ENCODE results near the gene ZMPSTE24. TPM values are rescaled to one million over a fixed set of nuclear protein-coding genes. Genes with fewer than 3 reads are reported as not detected.

The ZMPSTE24 gene
- polyA plus RNA-seq, 2 of the 4 experiments (the other 2 are of a cell fraction) = 44.3 to 61.3 TPM

DNA sequence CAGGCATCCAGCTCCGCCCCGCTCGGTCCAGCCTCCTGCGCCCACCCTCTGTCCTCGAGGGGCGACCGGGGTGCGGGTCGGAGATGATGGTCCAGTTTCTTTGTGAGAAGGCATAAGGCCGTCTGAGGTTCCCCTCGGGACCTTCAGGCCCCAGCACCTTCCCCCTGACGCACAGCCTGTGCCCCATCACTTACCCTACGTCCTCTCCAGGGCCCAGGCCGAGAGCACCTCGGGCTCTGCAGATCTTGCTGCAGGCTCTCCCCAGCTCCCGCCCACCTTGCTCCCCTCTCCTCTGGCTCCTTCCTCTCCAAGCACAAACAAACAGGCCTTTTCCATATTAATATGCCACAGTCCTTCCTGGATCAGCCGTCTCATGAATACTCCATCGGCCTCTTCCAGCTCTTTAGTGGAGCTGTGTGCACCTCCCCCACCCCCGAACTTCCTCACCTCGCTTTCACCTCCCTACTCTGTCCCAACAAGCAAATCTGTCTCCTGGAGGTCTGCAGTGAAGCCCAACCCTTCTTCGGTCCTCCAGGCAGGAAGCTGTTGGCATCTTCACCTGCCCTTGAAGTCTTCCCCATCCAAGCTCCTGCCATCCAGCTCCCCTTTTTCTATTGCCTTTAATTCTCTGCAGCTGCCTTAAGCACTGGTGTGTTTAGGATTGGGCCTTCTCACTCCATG, 59.5 kb downstream of the ZMPSTE24 start:
- TF ChIP-seq FOSL2 (IDR thresholded peaks at IDR 0.05) (no peak), FOSL2 (CRISPR knock-in tag; IDR thresholded peaks at IDR 0.05) (no peak), MAFK (IDR thresholded peaks at IDR 0.05; ENCODE audit: partially characterized antibody) (no peak), HOXB13 (CRISPR knock-in tag; IDR thresholded peaks at IDR 0.05; ENCODE audit: low read depth) (no peak), KDM5A (IDR thresholded peaks at IDR 0.05) (no peak), RNF2 (IDR thresholded peaks at IDR 0.05; ENCODE audit: borderline replicate concordance, low read depth) (no peak)
- TF ChIP-seq, protein P1, sequence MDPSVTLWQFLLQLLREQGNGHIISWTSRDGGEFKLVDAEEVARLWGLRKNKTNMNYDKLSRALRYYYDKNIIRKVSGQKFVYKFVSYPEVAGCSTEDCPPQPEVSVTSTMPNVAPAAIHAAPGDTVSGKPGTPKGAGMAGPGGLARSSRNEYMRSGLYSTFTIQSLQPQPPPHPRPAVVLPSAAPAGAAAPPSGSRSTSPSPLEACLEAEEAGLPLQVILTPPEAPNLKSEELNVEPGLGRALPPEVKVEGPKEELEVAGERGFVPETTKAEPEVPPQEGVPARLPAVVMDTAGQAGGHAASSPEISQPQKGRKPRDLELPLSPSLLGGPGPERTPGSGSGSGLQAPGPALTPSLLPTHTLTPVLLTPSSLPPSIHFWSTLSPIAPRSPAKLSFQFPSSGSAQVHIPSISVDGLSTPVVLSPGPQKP (IDR thresholded peaks at IDR 0.05; ENCODE audit: low read depth, low read length) = no peak
- TF ChIP-seq, protein P2, sequence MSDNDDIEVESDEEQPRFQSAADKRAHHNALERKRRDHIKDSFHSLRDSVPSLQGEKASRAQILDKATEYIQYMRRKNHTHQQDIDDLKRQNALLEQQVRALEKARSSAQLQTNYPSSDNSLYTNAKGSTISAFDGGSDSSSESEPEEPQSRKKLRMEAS (IDR thresholded peaks at IDR 0.05) = no peak
- Histone ChIP-seq H3K9me3 (no peaks in the 10 kb centered on the region), H3K27ac (no peak overlapping the region), H3K4me3 (no peak overlapping the region; the same call in 2 of the 3 replicates), H3K4me1 (no peaks in the 10 kb centered on the region), H3K4me2 (peak overlapping the region; percentile 94; the same call in 1 of the 3 replicates)
- FAIRE-seq = no peak
- POLR2A ChIA-PET = no interaction called here
- WGBS (ENCODE audit: missing lambda C conversion rate) = 89% methylated on average over 20 of the region's 21 CpGs
- ATAC-seq = no peak
- DNase-seq (ENCODE audit: low read depth in 1 of 2, low spot score in 1 of 2) = no peak
- CTCF ChIA-PET = interaction anchor here (0.9 to 4.7 kb wide), 4 partner anchors 21 to 173 kb away, joined by 3 to 24 read pairs (median 10); no protein-coding TSS in a partner anchor

DNA sequence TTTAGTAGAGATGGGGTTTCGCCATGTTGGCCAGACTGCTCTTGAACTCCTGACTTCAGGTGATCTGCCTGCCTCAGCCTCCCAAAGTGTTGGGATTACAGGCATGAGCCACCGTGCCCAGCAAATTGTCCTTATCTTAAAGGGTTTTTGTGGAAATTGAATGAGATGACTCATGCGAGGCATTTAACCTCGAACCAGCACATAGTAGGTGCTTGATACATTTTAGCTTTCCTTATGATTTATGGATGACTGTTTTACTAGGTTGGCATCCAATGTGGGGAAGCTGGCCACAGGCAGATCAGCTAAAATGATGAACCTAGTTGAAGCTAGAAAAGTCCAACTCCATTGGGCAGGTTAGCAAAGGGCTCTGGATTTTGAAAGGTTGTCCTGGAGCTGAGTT, 60.4 kb downstream of the ZMPSTE24 start:
- TF ChIP-seq FOXS1 (CRISPR knock-in tag; IDR thresholded peaks at IDR 0.05) (no peak), HOXB5 (CRISPR knock-in tag; IDR thresholded peaks at IDR 0.05) (no peak), KDM5A (IDR thresholded peaks at IDR 0.05) (no peak), ZSCAN20 (CRISPR knock-in tag; IDR thresholded peaks at IDR 0.05) (no peak), RAD21 (conservative IDR thresholded peaks at IDR 0.05 in 1 of 2, IDR thresholded peaks at IDR 0.05 in 1 of 2) (no peak), HOXA7 (CRISPR knock-in tag; IDR thresholded peaks at IDR 0.05) (no peak), NPAS2 (CRISPR knock-in tag; IDR thresholded peaks at IDR 0.05; ENCODE audit: borderline replicate concordance) (no peak), RNF2 (IDR thresholded peaks at IDR 0.05; ENCODE audit: borderline replicate concordance, low read depth) (no peak), KDM1A (IDR thresholded peaks at IDR 0.05; ENCODE audit: low read depth) (no peak), TP53 (CRISPR knock-in tag; IDR thresholded peaks at IDR 0.05) (no peak), MAFK (IDR thresholded peaks at IDR 0.05; ENCODE audit: partially characterized antibody) (no peak), SMC3 (IDR thresholded peaks at IDR 0.05) (no peak), ZC3H11A (IDR thresholded peaks at IDR 0.05) (no peak), MAZ (IDR thresholded peaks at IDR 0.05; ENCODE audit: borderline replicate concordance, low read depth, low read length) (no peak), FOSL2 (IDR thresholded peaks at IDR 0.05) (no peak), FOSL2 (CRISPR knock-in tag; IDR thresholded peaks at IDR 0.05) (no peak)
- TF ChIP-seq, protein P3, sequence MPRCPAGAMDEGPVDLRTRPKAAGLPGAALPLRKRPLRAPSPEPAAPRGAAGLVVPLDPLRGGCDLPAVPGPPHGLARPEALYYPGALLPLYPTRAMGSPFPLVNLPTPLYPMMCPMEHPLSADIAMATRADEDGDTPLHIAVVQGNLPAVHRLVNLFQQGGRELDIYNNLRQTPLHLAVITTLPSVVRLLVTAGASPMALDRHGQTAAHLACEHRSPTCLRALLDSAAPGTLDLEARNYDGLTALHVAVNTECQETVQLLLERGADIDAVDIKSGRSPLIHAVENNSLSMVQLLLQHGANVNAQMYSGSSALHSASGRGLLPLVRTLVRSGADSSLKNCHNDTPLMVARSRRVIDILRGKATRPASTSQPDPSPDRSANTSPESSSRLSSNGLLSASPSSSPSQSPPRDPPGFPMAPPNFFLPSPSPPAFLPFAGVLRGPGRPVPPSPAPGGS (IDR thresholded peaks at IDR 0.05) = no peak
- WGBS (ENCODE audit: missing lambda C conversion rate) = 82% methylated on average over 4 of the region's 4 CpGs
- POLR2A ChIA-PET = no interaction called here

More for the DNA sequence above, 60.4 kb downstream of the ZMPSTE24 start:
- Histone ChIP-seq H3K9me3 (no peaks in the 10 kb centered on the region), H3K27ac (no peak overlapping the region), H3K4me3 (no peak overlapping the region), H3K4me2 (no peak overlapping the region), H3K4me1 (no peaks in the 10 kb centered on the region)
- FAIRE-seq (no peak), ATAC-seq (no peak), DNase-seq (ENCODE audit: low read depth in 1 of 2, low spot score in 1 of 2) (no peak)
- CTCF ChIA-PET = interaction anchor here (0.8 to 2.5 kb wide), 4 partner anchors 20 to 175 kb away, joined by 3 to 17 read pairs (median 5); no protein-coding TSS in a partner anchor

Measured in A549 (cell line).